Endothelial cell of umbilical vein (primary cell): Measurements from ENCODE around the gene LIMK2.

Experiments used
- EZH2 ChIP-seq: IDR thresholded peaks from 2 replicates; pipeline ENCODE4 v1.6.1; 2012; ENCODE audit warnings: borderline replicate concordance, low read depth, mild to moderate bottlenecking, moderate library complexity, low read length, inconsistent platforms; ENCODE audit not compliant: severe bottlenecking
- FOS ChIP-seq: IDR thresholded peaks from 2 replicates; pipeline ENCODE4 v1.6.1; 2011; ENCODE audit warnings: mild to moderate bottlenecking, low read length, moderate library complexity, borderline replicate concordance; ENCODE audit not compliant: insufficient read depth
- GATA2 ChIP-seq: IDR thresholded peaks from 2 replicates; pipeline ENCODE4 v1.7.0; 2011; ENCODE audit warnings: low read depth, mild to moderate bottlenecking, moderate library complexity, mixed read lengths, low read length; ENCODE audit not compliant: insufficient read length, insufficient read depth
- JUN ChIP-seq: IDR thresholded peaks from 2 replicates; pipeline ENCODE4 v1.6.1; 2011; ENCODE audit warnings: borderline replicate concordance, low read depth; ENCODE audit not compliant: insufficient read length, insufficient read depth
- MYC ChIP-seq: IDR thresholded peaks from one replicate; pipeline ENCODE4 v1.6.1; 2011; ENCODE audit warnings: mild to moderate bottlenecking, low read depth, low read length
- POLR2A ChIP-seq: IDR thresholded peaks from 2 replicates; pipeline ENCODE4 v1.6.1; 2012; ENCODE audit warnings: low read depth, mild to moderate bottlenecking, control low read depth, low read length
- POLR2AphosphoS5 ChIP-seq: IDR thresholded peaks from 2 replicates; pipeline ENCODE4 v1.6.1; 2012; ENCODE audit warnings: low read depth, mild to moderate bottlenecking, control low read depth, low read length, moderate library complexity; ENCODE audit not compliant: insufficient read depth
- TF ChIP-seq, protein P1 (sequence below), 2 donors: IDR thresholded peaks; 1 replicate in 1 of 2; 2 replicates in 1 of 2; pipeline ENCODE4 v1.5.1; 2011; ENCODE audit warnings: low read length in 2 of 2, mild to moderate bottlenecking in 2 of 2, moderate library complexity in 2 of 2, control low read depth in 1 of 2, inconsistent platforms in 1 of 2, low read depth in 1 of 2; ENCODE audit not compliant: insufficient read depth in 1 of 2; ENCODE audit errors: extremely low read depth in 1 of 2

- TF ChIP-seq, protein P1, sequence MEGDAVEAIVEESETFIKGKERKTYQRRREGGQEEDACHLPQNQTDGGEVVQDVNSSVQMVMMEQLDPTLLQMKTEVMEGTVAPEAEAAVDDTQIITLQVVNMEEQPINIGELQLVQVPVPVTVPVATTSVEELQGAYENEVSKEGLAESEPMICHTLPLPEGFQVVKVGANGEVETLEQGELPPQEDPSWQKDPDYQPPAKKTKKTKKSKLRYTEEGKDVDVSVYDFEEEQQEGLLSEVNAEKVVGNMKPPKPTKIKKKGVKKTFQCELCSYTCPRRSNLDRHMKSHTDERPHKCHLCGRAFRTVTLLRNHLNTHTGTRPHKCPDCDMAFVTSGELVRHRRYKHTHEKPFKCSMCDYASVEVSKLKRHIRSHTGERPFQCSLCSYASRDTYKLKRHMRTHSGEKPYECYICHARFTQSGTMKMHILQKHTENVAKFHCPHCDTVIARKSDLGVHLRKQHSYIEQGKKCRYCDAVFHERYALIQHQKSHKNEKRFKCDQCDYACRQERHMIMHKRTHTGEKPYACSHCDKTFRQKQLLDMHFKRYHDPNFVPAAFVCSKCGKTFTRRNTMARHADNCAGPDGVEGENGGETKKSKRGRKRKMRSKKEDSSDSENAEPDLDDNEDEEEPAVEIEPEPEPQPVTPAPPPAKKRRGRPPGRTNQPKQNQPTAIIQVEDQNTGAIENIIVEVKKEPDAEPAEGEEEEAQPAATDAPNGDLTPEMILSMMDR (IDR thresholded peaks at IDR 0.05; ENCODE audit: extremely low read depth in 1 of 2, insufficient read depth in 1 of 2, low read depth in 1 of 2, low read length in 2 of 2): no peak
- no peak for TF ChIP-seq FOS
- no peak for TF ChIP-seq JUN
- TF ChIP-seq GATA2: no peak
- no peak for TF ChIP-seq EZH2
- TF ChIP-seq POLR2A: no peak
- TF ChIP-seq POLR2AphosphoS5: no peak
- no peak for TF ChIP-seq MYC
Observed at GRCh38 chr22:31329029-31329428, 116.9 kb downstream of the LIMK2 start.
